Superior temporal gyrus (tissue), 1 donor: ENCODE measurements around the gene MRPS12.
"Not testable (repeated sequence)": the region's sequence is repeated elsewhere in the genome, so short reads cannot be mapped to it uniquely, and the experiment has no call there.

Experiments
- DNase-seq: peaks from one replicate; pipeline ENCODE4 v3.0.0-alpha.2; 2016; ENCODE audit errors: extremely low spot score

MRPS12 gene

GRCh38 chr19:38939957-38940356 is 9.2 kb downstream of the MRPS12 start:
- no peak for DNase-seq

DNA sequence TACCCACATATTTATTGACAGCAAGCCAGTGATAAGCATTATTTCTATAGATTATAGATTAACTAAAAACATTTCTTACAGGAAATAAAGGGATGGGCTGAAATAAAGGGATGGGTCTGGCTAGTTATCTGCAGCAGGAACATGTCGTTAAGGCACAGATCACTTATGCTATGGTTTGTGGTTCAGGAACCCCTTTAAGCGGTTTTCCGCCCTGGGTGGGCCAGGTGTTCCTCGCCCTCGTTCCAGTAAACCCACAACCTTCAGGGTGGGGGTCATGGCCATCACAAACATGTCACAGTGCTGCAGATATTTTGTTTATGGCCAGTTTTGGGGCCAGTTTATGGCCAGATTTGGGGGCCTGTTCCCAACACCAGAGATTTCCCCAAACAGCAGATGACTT is 10.7 kb downstream of the MRPS12 start:
- not testable (repeated sequence) for DNase-seq

- DNase-seq, result no peak
Observed at GRCh38 chr19:38941979-38942378, 11.2 kb downstream of the MRPS12 start.

DNA sequence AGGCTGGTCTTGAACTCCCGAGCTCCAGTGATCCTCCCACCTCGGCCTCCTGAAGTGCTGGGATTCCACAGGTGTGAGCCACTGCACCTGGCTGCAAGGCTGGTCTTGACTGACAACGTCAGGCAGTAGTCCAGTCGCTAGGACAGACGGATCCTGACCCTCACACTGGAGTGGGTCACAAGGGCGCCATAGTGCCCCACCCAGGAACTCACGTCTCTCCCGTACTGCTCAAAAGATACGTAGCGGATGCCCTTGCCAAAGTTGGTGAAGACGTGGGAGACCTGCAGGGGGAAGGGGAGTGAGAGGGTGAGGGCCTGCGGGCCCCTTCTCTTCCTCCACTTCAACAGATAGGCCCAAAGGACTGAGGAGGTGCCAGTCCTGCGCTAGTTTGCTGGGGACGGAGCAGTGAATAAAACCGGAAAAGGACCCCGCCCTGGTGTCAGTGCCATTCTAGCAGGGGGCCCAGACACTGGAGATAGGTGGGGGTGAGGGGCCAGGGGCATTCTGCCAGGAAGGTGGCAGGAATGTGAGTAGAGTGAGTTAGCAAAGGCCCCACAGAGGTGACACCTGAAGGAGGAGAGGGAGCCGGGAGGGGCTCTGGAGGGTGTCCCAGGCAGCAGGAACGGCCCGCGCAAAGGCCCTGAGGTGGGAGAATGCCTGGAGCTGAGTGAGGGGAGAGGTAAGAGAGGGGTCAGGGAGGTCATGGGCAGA is 11.9 kb downstream of the MRPS12 start:
- DNase-seq, result no peak

DNA sequence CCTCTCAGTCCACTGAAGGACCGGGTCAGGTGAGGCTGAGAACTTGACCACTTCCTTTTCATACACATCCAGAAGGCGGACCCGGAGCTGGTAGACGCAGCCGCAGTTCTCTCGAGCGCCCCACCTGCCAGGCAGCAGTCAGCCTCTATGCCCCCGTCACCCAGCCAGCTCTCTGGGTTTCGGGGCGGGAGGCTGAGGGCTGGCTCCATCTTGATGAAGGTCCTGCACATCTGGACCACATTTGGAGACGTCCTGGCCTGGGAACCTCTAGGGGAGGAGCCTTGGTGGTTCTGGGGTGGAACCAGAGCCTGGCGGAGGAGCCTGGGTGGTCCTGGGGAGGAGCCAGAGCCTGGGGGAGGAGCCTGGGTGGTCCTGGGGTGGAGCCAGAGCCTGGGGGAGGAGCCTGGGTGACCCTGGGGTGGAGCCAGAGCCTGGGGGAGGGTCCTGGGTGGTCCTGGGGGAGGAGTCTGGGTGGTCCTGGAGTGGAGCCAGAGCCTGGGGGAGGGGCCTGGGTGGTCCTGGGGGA is 14.3 kb downstream of the MRPS12 start:
- no peak for DNase-seq

DNA sequence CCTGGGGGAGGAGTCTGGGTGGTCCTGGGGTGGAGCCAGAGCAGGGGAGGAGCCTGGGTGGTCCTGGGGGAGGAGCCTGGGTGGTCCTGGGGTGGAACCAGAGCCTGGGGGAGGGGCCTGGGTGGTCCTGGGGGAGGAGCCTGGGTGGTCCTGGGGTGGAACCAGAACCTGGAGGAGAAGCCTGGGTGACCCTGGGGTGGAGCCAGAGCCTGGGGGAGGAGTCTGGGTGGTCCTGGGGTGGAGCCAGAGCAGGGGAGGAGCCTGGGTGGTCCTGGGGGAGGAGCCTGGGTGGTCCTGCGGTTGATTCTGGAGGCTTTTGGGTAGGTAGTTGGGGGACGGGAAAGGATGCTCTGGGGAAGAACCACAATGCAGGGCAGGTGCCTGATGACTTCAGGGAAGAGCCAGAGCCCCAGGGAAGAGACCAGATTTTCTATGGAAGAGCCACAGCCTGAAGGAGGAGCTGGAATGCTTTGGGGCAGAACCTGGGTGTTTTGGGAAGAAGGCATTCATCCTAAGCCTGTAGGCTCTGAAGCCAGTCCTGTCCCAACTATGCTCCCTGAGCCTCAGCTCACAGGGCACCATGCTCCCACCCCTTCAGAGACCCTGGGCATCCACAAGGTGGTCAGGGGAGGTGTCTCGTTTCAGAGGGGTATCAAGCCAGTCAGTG is 15.0 kb downstream of the MRPS12 start:
- DNase-seq, result no peak

GRCh38 chr19:38946229-38947010 is 15.7 kb downstream of the MRPS12 start:
- DNase-seq, result no peak

DNA sequence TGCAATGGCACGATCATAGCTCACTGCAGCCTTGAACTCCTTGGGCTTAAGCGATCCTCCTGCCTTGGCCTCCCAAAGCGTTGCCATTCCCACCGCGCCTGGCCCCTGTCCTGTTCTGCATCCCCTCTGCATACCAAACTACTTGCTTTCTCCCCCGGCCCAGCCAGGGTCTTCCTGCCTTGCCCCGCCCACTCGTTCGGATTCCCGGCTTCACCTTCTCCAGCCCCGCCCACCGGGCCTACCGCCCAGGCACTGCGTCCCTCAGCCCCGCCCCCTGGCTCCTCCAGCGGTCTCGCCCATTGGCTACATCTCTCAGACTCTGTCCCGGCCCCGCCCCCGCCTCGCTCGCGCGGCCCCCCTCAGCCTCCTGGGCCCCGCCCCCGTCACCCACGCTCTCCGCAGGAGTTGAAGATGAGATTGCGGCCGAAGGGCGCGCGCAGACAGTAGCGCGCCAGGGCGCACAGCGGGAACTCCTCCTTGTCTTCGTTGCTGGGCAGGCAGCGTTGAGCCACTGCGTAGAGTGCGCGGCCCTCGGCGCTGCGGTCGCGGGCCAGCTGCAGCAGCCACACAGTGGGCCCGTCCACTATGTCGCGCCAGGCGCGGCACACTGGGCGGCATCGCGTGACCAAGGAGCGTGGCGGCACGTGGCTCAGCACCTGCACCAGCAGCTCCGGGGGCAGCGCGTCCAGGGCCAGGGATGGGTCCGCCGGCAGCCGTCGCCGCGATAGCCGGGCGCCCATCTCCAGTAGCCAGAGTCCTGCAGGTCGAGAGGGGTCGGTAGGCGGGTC is 19.0 kb downstream of the MRPS12 start:
- DNase-seq, result peak; percentile 79

DNA sequence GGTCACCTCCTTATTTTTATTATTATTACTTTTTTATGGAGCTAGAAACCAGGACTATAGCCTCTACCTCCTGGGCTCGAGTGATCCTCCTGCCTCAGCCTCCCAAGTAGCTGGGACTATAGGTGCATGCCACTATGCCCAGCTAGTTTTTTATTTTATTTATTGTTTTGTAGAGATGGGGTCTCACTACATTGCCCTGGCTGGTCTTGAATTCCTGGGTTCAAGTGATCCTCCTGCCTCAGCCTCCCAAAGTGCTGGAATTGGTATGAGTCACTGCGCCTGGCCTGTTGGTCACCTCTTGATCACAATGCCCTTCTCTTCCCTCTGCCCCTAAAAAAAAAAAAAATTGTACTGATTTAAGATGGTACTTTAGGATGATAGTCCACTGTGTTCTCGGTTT is 20.4 kb downstream of the MRPS12 start:
- no peak for DNase-seq

DNA sequence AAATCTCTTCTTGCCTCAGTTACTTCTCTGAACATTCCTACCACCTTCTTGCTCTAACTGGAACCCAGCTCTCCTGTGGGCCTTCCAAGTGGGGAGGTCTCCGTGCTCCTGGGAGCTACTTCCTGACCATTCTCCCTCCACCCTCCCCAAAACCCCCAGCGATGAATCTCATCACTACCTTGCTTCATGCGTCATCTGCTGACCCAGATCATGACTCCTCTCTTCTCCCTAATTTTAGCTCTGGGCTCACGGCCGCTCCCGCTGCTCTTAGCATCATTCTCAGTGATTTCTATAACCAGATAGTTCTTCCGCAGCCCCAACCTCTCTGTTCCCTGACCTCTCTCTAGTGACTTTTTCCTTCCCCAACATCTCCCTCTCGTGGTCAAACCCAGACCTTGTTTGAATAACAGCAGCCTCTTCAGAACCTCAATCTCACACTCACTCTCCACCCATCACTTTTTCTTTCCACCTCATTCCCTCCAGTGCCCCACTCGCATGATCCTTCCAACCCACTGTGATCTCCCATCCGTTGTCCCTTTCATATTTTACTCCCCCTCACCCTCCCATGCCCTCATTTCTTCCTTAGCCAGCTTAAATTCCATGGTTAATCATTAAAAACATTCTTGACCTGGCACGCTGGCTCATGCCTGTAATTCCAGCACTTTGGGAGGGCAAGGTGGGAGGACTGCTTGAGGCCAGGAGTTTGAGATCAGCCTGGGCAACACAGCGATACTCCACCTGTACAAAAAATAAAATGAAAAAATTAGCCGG is 21.8 kb downstream of the MRPS12 start:
- DNase-seq, result peak; percentile 76

DNA sequence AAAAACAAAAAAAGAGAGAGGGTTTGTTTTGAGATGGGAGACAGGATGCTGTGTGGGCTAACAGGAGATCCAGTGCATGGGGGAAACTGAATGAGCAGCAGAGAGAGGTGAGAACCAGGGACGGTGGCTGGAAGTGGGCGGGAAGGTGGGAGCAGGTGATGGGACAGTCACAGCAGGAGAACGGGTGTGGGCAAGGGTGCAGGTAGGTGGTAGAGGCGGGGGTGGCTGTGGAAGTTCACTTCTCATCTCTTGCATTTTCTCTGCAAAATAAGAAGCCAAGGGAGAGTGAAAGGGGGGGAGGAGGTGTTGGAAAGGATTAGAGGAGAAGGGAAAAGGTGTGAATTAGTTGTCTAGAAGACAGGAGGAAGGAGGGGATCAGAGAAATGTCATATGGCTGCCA is 22.9 kb downstream of the MRPS12 start:
- no peak for DNase-seq

DNA sequence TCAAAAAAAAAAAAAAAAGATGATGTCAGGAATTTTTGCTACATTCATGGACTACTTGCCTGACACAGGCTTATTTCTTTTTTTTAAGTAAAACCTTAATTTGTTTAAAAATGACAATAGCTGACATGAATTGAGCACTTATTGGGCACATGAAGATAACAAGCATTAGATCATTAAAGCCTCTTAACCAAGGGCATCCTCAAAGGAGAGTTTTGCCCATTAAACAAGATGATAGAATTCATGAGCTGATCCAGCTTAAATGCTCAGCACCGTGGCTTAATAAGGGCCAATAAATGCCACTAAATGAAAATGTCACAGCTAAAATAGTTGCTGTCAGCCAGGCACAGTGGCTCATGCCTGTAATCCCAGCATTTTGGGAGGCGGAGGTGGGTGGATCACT is 25.5 kb downstream of the MRPS12 start:
- no peak for DNase-seq

DNA sequence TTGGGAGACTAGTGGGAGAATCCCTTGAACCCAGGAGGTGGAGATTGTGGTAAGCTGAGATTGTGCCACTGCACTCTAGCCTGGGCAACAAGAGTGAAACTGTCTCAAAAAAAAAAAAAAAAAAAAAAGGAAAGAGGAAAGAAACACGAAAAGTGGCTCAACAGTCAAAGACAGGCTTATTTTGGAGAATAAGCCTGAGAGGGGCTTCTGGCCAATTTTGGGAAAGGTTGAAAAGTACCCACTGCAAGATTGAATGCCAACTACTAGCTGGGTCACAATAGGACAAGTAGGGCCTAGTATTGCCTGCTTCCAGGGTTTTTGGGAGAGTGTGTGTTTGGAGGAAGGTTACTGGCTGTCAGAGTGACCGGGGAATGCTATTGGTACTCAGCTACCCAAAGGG is 27.6 kb downstream of the MRPS12 start:
- no peak for DNase-seq

- no peak for DNase-seq
Observed at GRCh38 chr19:38959618-38960017, 28.9 kb downstream of the MRPS12 start.

DNA sequence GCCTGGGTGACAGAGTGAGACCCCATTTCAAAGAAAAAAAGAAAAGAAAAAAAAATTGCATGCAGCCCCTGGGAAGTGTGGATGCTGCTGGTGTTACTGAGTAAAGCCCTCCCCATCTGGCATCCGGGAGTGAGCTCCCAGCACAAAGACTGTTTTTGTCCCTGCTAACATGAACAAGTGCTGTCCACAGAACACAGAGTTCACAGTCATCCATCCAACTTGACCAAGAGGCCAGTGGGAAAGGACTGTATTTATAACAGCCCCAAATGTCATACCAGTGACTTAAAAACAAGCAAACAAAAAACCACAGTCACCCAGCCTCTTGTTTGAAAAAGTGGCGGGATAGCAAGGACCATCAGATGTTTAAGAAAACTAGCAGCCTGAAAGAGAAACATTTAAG is 34.0 kb downstream of the MRPS12 start:
- DNase-seq, result no peak

- DNase-seq, result not testable (repeated sequence)
Observed at GRCh38 chr19:38966149-38966548, 35.4 kb downstream of the MRPS12 start.

DNA sequence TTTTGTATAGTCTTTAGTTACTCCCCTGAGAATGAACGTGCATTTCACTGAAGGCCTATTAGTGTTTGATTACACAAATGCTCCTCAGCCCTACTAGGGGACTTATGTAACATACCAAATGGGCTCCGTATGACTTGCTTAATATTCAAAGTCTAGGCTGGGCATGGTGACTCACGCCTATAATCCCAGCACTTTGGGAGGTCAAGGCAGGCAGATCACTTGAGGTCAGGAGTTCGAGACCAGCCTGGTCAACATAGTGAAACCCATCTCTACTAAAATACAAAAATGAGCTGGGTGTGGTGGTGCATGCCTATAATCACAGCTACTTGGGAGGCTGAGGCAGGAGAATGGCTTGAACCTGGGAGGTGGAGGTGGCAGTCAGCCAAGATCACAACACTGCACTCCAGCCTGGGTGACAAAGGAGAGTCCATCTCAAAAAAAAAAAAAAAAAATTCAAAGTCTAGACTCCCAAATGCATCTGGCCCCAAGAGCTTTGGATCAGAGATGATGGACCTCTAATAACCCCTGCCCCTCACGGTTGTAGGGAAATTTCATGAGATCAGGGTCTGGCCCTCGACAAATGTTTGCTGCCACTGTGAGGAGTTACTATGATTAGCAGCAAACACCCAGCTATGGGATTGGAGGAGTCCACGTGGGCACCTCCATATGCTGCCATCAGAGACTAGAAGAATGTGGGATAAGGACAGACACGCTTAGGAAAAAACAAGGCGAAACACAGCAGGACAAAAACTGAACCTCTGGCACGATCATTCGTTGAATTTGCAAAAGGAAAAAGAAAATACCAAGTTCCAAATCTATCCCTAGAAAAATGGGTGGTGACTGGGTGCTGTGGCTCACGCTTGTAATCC is 40.2 kb downstream of the MRPS12 start:
- peak; percentile 50 for DNase-seq

DNA sequence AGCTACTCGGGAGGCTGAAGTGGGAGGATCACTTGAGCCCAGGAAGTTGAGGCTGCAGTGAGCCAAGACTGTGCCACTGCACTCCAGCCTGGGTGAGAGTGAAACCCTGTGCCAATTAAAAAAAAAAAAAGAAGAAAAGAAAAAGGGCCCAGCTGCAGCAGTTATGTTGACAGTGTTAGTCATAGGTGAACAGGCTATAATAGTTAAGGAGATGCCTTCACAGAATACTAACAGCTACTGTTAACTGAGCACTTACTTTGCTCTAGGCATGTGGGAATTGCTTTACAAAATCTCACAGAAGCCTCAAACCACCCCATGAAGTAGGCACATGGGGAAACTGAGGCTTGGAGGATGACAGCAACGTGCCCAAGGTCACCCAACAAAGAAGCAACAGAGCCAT is 40.9 kb downstream of the MRPS12 start:
- DNase-seq, result no peak

DNA sequence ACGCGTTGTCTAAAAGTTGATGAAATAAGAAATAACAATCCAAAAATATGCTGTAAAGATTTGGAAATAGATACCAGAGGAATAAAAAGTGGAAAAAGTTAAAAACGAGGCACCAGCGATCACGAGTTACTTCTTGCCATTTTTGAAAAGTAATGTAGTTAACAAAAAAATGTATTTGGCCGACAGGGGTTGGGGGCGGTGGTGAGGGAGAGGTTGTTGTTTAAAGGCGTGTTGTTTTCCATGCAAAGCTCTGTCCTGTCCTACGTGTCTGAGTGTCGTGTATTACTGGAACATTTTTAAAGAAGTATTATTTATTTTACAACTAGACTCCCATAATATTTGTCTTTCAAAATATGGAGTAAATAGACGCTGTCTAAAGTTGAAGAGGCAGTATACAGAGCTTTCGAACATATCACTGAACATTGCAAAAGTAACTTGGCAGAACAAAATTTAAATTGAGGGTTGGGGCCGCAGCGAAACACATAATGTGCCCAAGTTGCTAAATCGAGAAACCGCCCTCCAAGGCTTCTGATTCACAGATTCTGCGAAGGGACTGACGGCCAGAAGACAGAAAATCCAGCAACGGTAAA is 44.0 kb downstream of the MRPS12 start:
- DNase-seq, result peak; percentile 58
